SK-N-SH (cell line): Measurements from ENCODE around the gene ZNF366. TPM values are rescaled to one million over a fixed set of nuclear protein-coding genes. Genes with fewer than 3 reads are reported as not detected.
A peak's percentile ranks its signal among the peaks of the same experiment; 100 is the strongest.

Source experiments
- CTCF ChIA-PET: fragments of 300-600, 350-600 bp; formaldehyde crosslinking; extraction: SDS; loops from one replicate; lab custom pipeline; 2021; lab: Yijun Ruan, JAX
- POLR2A ChIA-PET: fragments of 350-600 bp; sonication (Branson Sonifier 250); formaldehyde crosslinking; extraction: SDS; loops from one replicate; lab custom pipeline; 2020; ENCODE audit warnings: antibody characterized with exemption, inconsistent platforms; lab: Yijun Ruan, JAX
- DNase-seq: peaks from one replicate; pipeline ENCODE4 v3.0.0; 2012
- H2AFZ ChIP-seq: fragments of 200-600 bp; sonication (generic); 2 replicates; pipeline ENCODE4 v1.8.1; 2016; ENCODE audit warnings: antibody characterized with exemption, mild to moderate bottlenecking, low read depth
- H3F3A ChIP-seq: fragments of 200-600 bp; sonication (generic); replicated peaks from 2 replicates; pipeline ENCODE3; 2016; ENCODE audit warnings: antibody characterized with exemption, mild to moderate bottlenecking; ENCODE audit not compliant: insufficient read depth
- H3K27ac ChIP-seq, 2 experiments: fragments of 200-500 bp in 1 of 2; fragments of 200-600 bp in 1 of 2; sonication (Bioruptor generic) in 1 of 2; sonication (generic), shearing (Covaris generic) in 1 of 2; 2 replicates each; pipeline versions ENCODE4 v1.5.1 to v1.6.1; 2014 to 2016; ENCODE audit warnings: low read depth in 2 of 2, inconsistent platforms in 1 of 2, low read length in 1 of 2, mild to moderate bottlenecking in 1 of 2, mixed read lengths in 1 of 2
- H3K27me3 ChIP-seq: fragments of 200-600 bp; sonication (generic), shearing (Covaris generic); 2 replicates; pipeline ENCODE4 v1.6.1; 2016; ENCODE audit warnings: mixed run types; ENCODE audit not compliant: insufficient read depth
- H3K36me3 ChIP-seq, 2 experiments: fragments of 200-500 bp in 1 of 2; fragments of 200-600 bp in 1 of 2; sonication (Bioruptor generic) in 1 of 2; sonication (generic) in 1 of 2; replicated peaks in 1 of 2; 2 replicates each; pipeline versions ENCODE3 to v1.5.1; 2014 to 2016; ENCODE audit warnings: low read length in 1 of 2, mild to moderate bottlenecking in 1 of 2; ENCODE audit not compliant: insufficient read depth in 2 of 2, control insufficient read depth in 1 of 2
- H3K4me1 ChIP-seq, 2 experiments: fragments of 200-500 bp in 1 of 2; fragments of 200-600 bp in 1 of 2; sonication (Bioruptor generic) in 1 of 2; sonication (generic), shearing (Covaris generic) in 1 of 2; 2 replicates each; pipeline versions ENCODE4 v1.5.1 to v1.6.1; 2014 to 2016; ENCODE audit warnings: low read depth in 1 of 2, low read length in 1 of 2, mixed run types in 1 of 2; ENCODE audit not compliant: insufficient read depth in 2 of 2, control insufficient read depth in 1 of 2
- H3K4me2 ChIP-seq: fragments of 200-600 bp; sonication (generic), shearing (Covaris generic); 2 replicates; pipeline ENCODE4 v1.6.1; 2017; ENCODE audit warnings: mixed run types
- H3K4me3 ChIP-seq, 2 experiments: fragments of 200-500 bp in 1 of 2; fragments of 200-600 bp in 1 of 2; sonication (Bioruptor generic) in 1 of 2; sonication (generic), shearing (Covaris generic) in 1 of 2; 2 replicates each; pipeline versions ENCODE4 v1.5.1 to v1.8.1; 2014 to 2016; ENCODE audit warnings: low read depth in 2 of 2, inconsistent platforms in 1 of 2, low read length in 1 of 2, mild to moderate bottlenecking in 1 of 2, mixed read lengths in 1 of 2, moderate library complexity in 1 of 2
- H3K79me2 ChIP-seq: fragments of 200-600 bp; sonication (generic); 2 replicates; pipeline ENCODE4 v1.8.1; 2017; ENCODE audit warnings: mild to moderate bottlenecking; ENCODE audit not compliant: insufficient read depth
- H3K9ac ChIP-seq: fragments of 200-600 bp; sonication (generic); 2 replicates; pipeline ENCODE4 v1.6.1; 2017; ENCODE audit warnings: mixed run types
- H3K9me2 ChIP-seq: fragments of 200-600 bp; sonication (generic); 2 replicates; pipeline ENCODE4 v1.6.1; 2017; ENCODE audit warnings: mixed run types
- H3K9me3 ChIP-seq: fragments of 200-600 bp; sonication (generic); 2 replicates; pipeline ENCODE4 v1.6.1; 2017; ENCODE audit warnings: mixed run types, mild to moderate bottlenecking, moderate library complexity
- H4K20me1 ChIP-seq: fragments of 200-600 bp; sonication (generic); 2 replicates; pipeline ENCODE4 v1.6.1; 2017; ENCODE audit warnings: mild to moderate bottlenecking, mixed run types; ENCODE audit not compliant: insufficient read depth
- CTCF ChIP-seq: fragments of 200-600 bp; sonication (generic); IDR thresholded peaks from 2 replicates; pipeline ENCODE4 v1.6.1; 2017; ENCODE audit warnings: antibody characterized with exemption, mild to moderate bottlenecking, moderate library complexity
- ELF1 ChIP-seq: IDR thresholded peaks from 2 replicates; pipeline ENCODE4 v1.4.0; 2012
- EZH2phosphoT487 ChIP-seq: fragments of 200-600 bp; sonication (generic); IDR thresholded peaks from 2 replicates; pipeline ENCODE4 v1.6.1; 2017; ENCODE audit warnings: low read depth, mixed run types, mild to moderate bottlenecking, antibody characterized with exemption, moderate library complexity, borderline replicate concordance
- FOSL2 ChIP-seq: IDR thresholded peaks from 2 replicates; pipeline ENCODE4 v1.4.0; 2012; ENCODE audit warnings: low read depth, mild to moderate bottlenecking, moderate library complexity, borderline replicate concordance
- FOXJ3 ChIP-seq: sonication (generic); formaldehyde crosslinking; IDR thresholded peaks from 2 replicates; pipeline ENCODE4 v1.5.1; 2020; ENCODE audit warnings: mild to moderate bottlenecking, missing genetic modification reagents
- FOXM1 ChIP-seq: IDR thresholded peaks from 2 replicates; pipeline ENCODE4 v1.4.0; 2012; ENCODE audit warnings: low read depth, mild to moderate bottlenecking
- GABPA ChIP-seq: IDR thresholded peaks from 2 replicates; pipeline ENCODE4 v1.4.0; 2012; ENCODE audit warnings: low read depth, mild to moderate bottlenecking
- GATA2 ChIP-seq: sonication (generic); formaldehyde crosslinking; IDR thresholded peaks from 2 replicates; pipeline ENCODE4 v1.5.0; 2020; ENCODE audit warnings: mild to moderate bottlenecking, missing genetic modification reagents
- IRF3 ChIP-seq: fragments of 150-350 bp; IDR thresholded peaks from 2 replicates; pipeline ENCODE4 v1.6.1; 2016; ENCODE audit warnings: mild to moderate bottlenecking, low read depth, low read length
- JUND ChIP-seq: IDR thresholded peaks from 2 replicates; pipeline ENCODE4 v1.4.0; 2012
- MEF2A ChIP-seq: IDR thresholded peaks from 2 replicates; pipeline ENCODE4 v1.4.0; 2012; ENCODE audit warnings: low read depth, borderline replicate concordance
- MXI1 ChIP-seq: IDR thresholded peaks from 2 replicates; pipeline ENCODE4 v1.6.1; 2012; ENCODE audit warnings: mild to moderate bottlenecking, low read depth, low read length, improper control_type of control experiment
- NFIC ChIP-seq: IDR thresholded peaks from 2 replicates; pipeline ENCODE4 v1.4.0; 2012; ENCODE audit warnings: borderline replicate concordance
- NRF1 ChIP-seq: IDR thresholded peaks from 2 replicates; pipeline ENCODE4 v1.6.1; 2012; ENCODE audit warnings: low read depth, mild to moderate bottlenecking, low read length
- PBX3 ChIP-seq: IDR thresholded peaks from 2 replicates; pipeline ENCODE4; 2012
- POLR2AphosphoS5 ChIP-seq: IDR thresholded peaks from 2 replicates; pipeline ENCODE4 v1.6.1; 2012; ENCODE audit warnings: low read depth, low read length
- RAD21 ChIP-seq: IDR thresholded peaks from 2 replicates; pipeline ENCODE4 v1.6.1; 2012; ENCODE audit warnings: mild to moderate bottlenecking, low read length
- TAF1 ChIP-seq: IDR thresholded peaks from 2 replicates; pipeline ENCODE4 v1.6.1; 2012; ENCODE audit warnings: low read depth, mild to moderate bottlenecking, low read length, moderate library complexity, borderline replicate concordance
- TCF12 ChIP-seq: IDR thresholded peaks from 2 replicates; pipeline ENCODE4 v1.4.0; 2012
- TEAD4 ChIP-seq: IDR thresholded peaks from 2 replicates; pipeline ENCODE4 v1.4.0; 2012; ENCODE audit warnings: mild to moderate bottlenecking, borderline replicate concordance; ENCODE audit not compliant: insufficient read depth
- YY1 ChIP-seq: IDR thresholded peaks from 2 replicates; pipeline ENCODE4 v1.4.0; 2012; ENCODE audit warnings: low read depth, mild to moderate bottlenecking
- ZBTB33 ChIP-seq: IDR thresholded peaks from 2 replicates; pipeline ENCODE4 v1.4.0; 2012; ENCODE audit warnings: low read depth, borderline replicate concordance
- WGBS: methylation state at CpG from one replicate; pipeline ENCODE4 v1.1.6; 2017; ENCODE audit warnings: low lambda C conversion rate; 5-methylcytosine and 5-hydroxymethylcytosine counted together
- polyA plus RNA-seq, 3 experiments: library from polyadenylated mRNA; depleted of rRNA; stranded (reverse); fragments of >200 nt; gene quantifications; 2 replicates each; pipeline ENCODE4 v1.2.3, GENCODE V29; 2012

Gene ZNF366
- polyA plus RNA-seq, 1 of the 3 experiments (the other 2 are of a cell fraction): not detected

- Histone ChIP-seq H3K4me3 (no peak overlapping the region), H3K9ac (no peak overlapping the region), H4K20me1 (no peaks in the 10 kb centered on the region), H2AFZ (peak overlapping the region; percentile 87), H3F3A (peaks cover 20% of the 10 kb centered on the region), H3K9me2 (no peaks in the 10 kb centered on the region), H3K4me1 (peaks cover 0 to 4% of the 10 kb centered on the region in 2 experiments; a peak in 1 of 4 replicates), H3K27me3 (no peaks in the 10 kb centered on the region), H3K27ac (peak overlapping the region in 1 of 2 experiments; percentile 53; a peak in 2 of 4 replicates), H3K79me2 (no peaks in the 10 kb centered on the region), H3K9me3 (no peaks in the 10 kb centered on the region), H3K36me3 (no peaks in the 10 kb centered on the region), H3K4me2 (0 out of 2 replicates have a peak overlapping the region, but pooled peaks have one; percentile 27)
- ChIA-PET CTCF (interaction anchor here (0.8 kb wide), 1 partner anchor 18 kb away, joined by 3 read pairs; no protein-coding TSS in a partner anchor), POLR2A (no interaction called here)
- 80% methylated on average over 10 of the region's 10 CpGs for WGBS
- TF ChIP-seq FOSL2: peak; percentile 49; the same call in 1 of the 2 replicates
- no peak for TF ChIP-seq YY1
- TF ChIP-seq PBX3: peak; percentile 58; the same call in 1 of the 2 replicates
- no peak for TF ChIP-seq TAF1
- no peak for TF ChIP-seq MXI1
- peak; percentile 51; the same call in 1 of the 2 replicates for TF ChIP-seq TCF12
- no peak for TF ChIP-seq FOXJ3 (CRISPR knock-in tag)
- no peak for DNase-seq
Measured at GRCh38 chr5:72465601-72466563, 41.3 kb downstream of the ZNF366 start.

GRCh38 chr5:72465066-72465465, 42.1 kb downstream of the ZNF366 start:
- Histone ChIP-seq H3F3A (peaks cover 20% of the 10 kb centered on the region), H4K20me1 (no peaks in the 10 kb centered on the region), H3K9ac (no peak overlapping the region), H3K27ac (peak overlapping the region in 1 of 2 experiments; percentile 53; a peak in 1 of 4 replicates), H3K9me2 (no peaks in the 10 kb centered on the region), H3K27me3 (no peaks in the 10 kb centered on the region), H3K4me2 (no peak overlapping the region), H3K9me3 (no peaks in the 10 kb centered on the region), H3K79me2 (no peaks in the 10 kb centered on the region), H3K4me3 (no peak overlapping the region), H3K36me3 (no peaks in the 10 kb centered on the region), H2AFZ (no peak overlapping the region), H3K4me1 (no peaks in the 10 kb centered on the region; a peak in 1 of 4 replicates)
- 73% methylated on average over 2 of the region's 2 CpGs for WGBS
- DNase-seq: no peak
- CTCF ChIA-PET: no interaction called here
- POLR2A ChIA-PET: no interaction called here
- TF ChIP-seq FOXM1 (no peak), ELF1 (no peak), RAD21 (no peak), NRF1 (no peak), TAF1 (no peak), TEAD4 (no peak), MEF2A (no peak), GATA2 (CRISPR knock-in tag) (no peak), MXI1 (no peak), POLR2AphosphoS5 (no peak), IRF3 (no peak), TCF12 (no peak), ZBTB33 (no peak), GABPA (no peak), CTCF (no peak), EZH2phosphoT487 (no peak), NFIC (no peak), JUND (no peak)
